ENCODE measurements around the gene TSLP.

TSLP gene

GRCh38 chr5:111099058-111099778 lies 27.7 kb downstream of the TSLP start:
- DNase-seq = no peak

GRCh38 chr5:111106320-111106948 lies 34.9 kb downstream of the TSLP start:
- no peak for DNase-seq

GRCh38 chr5:111107371-111107770 lies 35.9 kb downstream of the TSLP start:
- DNase-seq = no peak

- no peak for DNase-seq
These were observed 40.4 kb downstream of the TSLP start for GRCh38 chr5:111111956-111112355.

- DNase-seq = no peak
These were observed 42.2 kb downstream of the TSLP start for GRCh38 chr5:111113678-111114077.

- DNase-seq = no peak
These were observed 43.7 kb downstream of the TSLP start for GRCh38 chr5:111115229-111115628.

GRCh38 chr5:111116550-111116949 lies 45.0 kb downstream of the TSLP start:
- DNase-seq = peak; percentile 87

GRCh38 chr5:111117136-111117535 lies 45.6 kb downstream of the TSLP start:
- DNase-seq = peak; percentile 13

- DNase-seq = no peak
These were observed 47.7 kb downstream of the TSLP start for GRCh38 chr5:111119221-111119620.

- no peak for DNase-seq
These were observed 48.3 kb downstream of the TSLP start for GRCh38 chr5:111119856-111120255.

- no peak for DNase-seq
These were observed 49.4 kb downstream of the TSLP start for GRCh38 chr5:111120911-111121310.

- no peak for DNase-seq
These were observed 50.4 kb downstream of the TSLP start for GRCh38 chr5:111121926-111122325.

GRCh38 chr5:111122398-111122797 lies 50.9 kb downstream of the TSLP start:
- no peak for DNase-seq

- no peak for DNase-seq
These were observed 53.3 kb downstream of the TSLP start for GRCh38 chr5:111124793-111125192.

- no peak for DNase-seq
These were observed 55.4 kb downstream of the TSLP start for GRCh38 chr5:111126896-111127295.

Data from inflammatory macrophage treated with lipopolysaccharide for 4 hours (primary cell).